A673 (cell line): ENCODE results near the gene TNIP3.

ENCODE experiments used
- CTCF ChIP-seq: fragments of 300-800, 200-600 bp; sonication (generic); conservative IDR thresholded peaks from 2 replicates; pipeline ENCODE4 v1.5.1; 2017; ENCODE audit warnings: low read depth, mild to moderate bottlenecking, antibody characterized with exemption, low read length, moderate library complexity, mixed read lengths
- EZH2 ChIP-seq: fragments of 200-600 bp; sonication (generic); IDR thresholded peaks from 2 replicates; pipeline ENCODE4 v1.6.1; 2017; ENCODE audit warnings: borderline replicate concordance, low read depth, mild to moderate bottlenecking, mixed read lengths, antibody characterized with exemption, low read length; ENCODE audit not compliant: poor library complexity, severe bottlenecking

- no peak for TF ChIP-seq CTCF
- TF ChIP-seq EZH2 = no peak
These were observed 15.5 kb downstream of the TNIP3 start for GRCh38 chr4:121148621-121149020.
